Activated T-cell treated with anti-CD3 and anti-CD28 coated beads for 24 hours (primary cell): ENCODE data around the gene CPTP.
"Not testable (repeated sequence)": the region's sequence is repeated elsewhere in the genome, so short reads cannot be mapped to it uniquely, and the experiment has no call there.

Experiments
- DNase-seq: peaks from one replicate; pipeline ENCODE4 v3.0.0-alpha.2; 2020; ENCODE audit warnings: low read depth

The CPTP gene

GRCh38 chr1:1365875-1366698 is 41.5 kb downstream of the CPTP start:
- no peak for DNase-seq

GRCh38 chr1:1366699-1367066 is 42.1 kb downstream of the CPTP start:
- DNase-seq = no peak

- DNase-seq = no peak
These were observed 42.7 kb downstream of the CPTP start for GRCh38 chr1:1367315-1367714.

- DNase-seq = not testable (repeated sequence)
These were observed 45.5 kb downstream of the CPTP start for GRCh38 chr1:1370094-1370493.

- DNase-seq = no peak
These were observed 46.2 kb downstream of the CPTP start for GRCh38 chr1:1370771-1371300.

- DNase-seq = no peak
These were observed 46.8 kb downstream of the CPTP start for GRCh38 chr1:1371364-1371745.

GRCh38 chr1:1371746-1372711 is 47.4 kb downstream of the CPTP start:
- DNase-seq = peak; percentile 70

- no peak for DNase-seq
These were observed 48.6 kb downstream of the CPTP start for GRCh38 chr1:1373051-1373814.

GRCh38 chr1:1373815-1374588 is 49.4 kb downstream of the CPTP start:
- no peak for DNase-seq

GRCh38 chr1:1374589-1374928 is 50.0 kb downstream of the CPTP start:
- no peak for DNase-seq

GRCh38 chr1:1374929-1375662 is 50.5 kb downstream of the CPTP start, which contains the start of gene AURKAIP1:
AURKAIP1 (minus strand) TSS chr1:1375207; CDS start chr1:1374756, 451 bp downstream.
- DNase-seq = peak; percentile 95

GRCh38 chr1:1376551-1377226 is 52.1 kb downstream of the CPTP start:
- DNase-seq = no peak

GRCh38 chr1:1377540-1378205 is 53.1 kb downstream of the CPTP start:
- DNase-seq = no peak
